Stimulated activated CD4-positive, alpha-beta T cell treated with anti-CD3 and anti-CD28 coated beads, Interleukin-1b, Interleukin-23, amount 100 ng/mL, for 48 hours (primary cell): Measurements from ENCODE around the gene CHIC2.

Source experiments
- DNase-seq: peaks from one replicate; pipeline ENCODE4 v3.0.0-alpha.2; 2020

Gene CHIC2

GRCh38 chr4:54092405-54093323 is 28.3 kb upstream of the CHIC2 start:
- no peak for DNase-seq

GRCh38 chr4:54091637-54092404 is 27.4 kb upstream of the CHIC2 start:
- DNase-seq, result peak; percentile 71

GRCh38 chr4:54090804-54091623 is 26.6 kb upstream of the CHIC2 start:
- DNase-seq, result no peak

GRCh38 chr4:54090404-54090803 is 26.0 kb upstream of the CHIC2 start:
- DNase-seq, result no peak

GRCh38 chr4:54089875-54090274 is 25.5 kb upstream of the CHIC2 start:
- DNase-seq, result no peak

- DNase-seq, result no peak
Measured at GRCh38 chr4:54085284-54085683, 20.9 kb upstream of the CHIC2 start.

- DNase-seq, result no peak
Measured at GRCh38 chr4:54082168-54082567, 17.8 kb upstream of the CHIC2 start.

GRCh38 chr4:54077812-54078211 is 13.4 kb upstream of the CHIC2 start:
- DNase-seq, result no peak

- DNase-seq, result no peak
Measured at GRCh38 chr4:54076673-54077072, 12.3 kb upstream of the CHIC2 start.

GRCh38 chr4:54074381-54074780 is 10.0 kb upstream of the CHIC2 start:
- no peak for DNase-seq

- DNase-seq, result no peak
Measured at GRCh38 chr4:54073271-54073880, 9.0 kb upstream of the CHIC2 start.

- DNase-seq, result no peak
Measured at GRCh38 chr4:54067166-54067565, 2.8 kb upstream of the CHIC2 start.

GRCh38 chr4:54066718-54067129 is 2.3 kb upstream of the CHIC2 start:
- no peak for DNase-seq

GRCh38 chr4:54066088-54066415 is 1.6 kb upstream of the CHIC2 start:
- no peak for DNase-seq

GRCh38 chr4:54065282-54066087 is 1.1 kb upstream of the CHIC2 start:
- DNase-seq, result no peak

- DNase-seq, result peak; percentile 20
Measured at GRCh38 chr4:54063737-54064316, 578 bp downstream of the CHIC2 start.

GRCh38 chr4:54063229-54063628 is 1.2 kb downstream of the CHIC2 start:
- DNase-seq, result peak; percentile 5

GRCh38 chr4:54062392-54062791 is 2.0 kb downstream of the CHIC2 start:
- no peak for DNase-seq

- no peak for DNase-seq
Measured at GRCh38 chr4:54061873-54062272, 2.5 kb downstream of the CHIC2 start.

GRCh38 chr4:54061067-54061466 is 3.3 kb downstream of the CHIC2 start:
- DNase-seq, result no peak

- DNase-seq, result no peak
Measured at GRCh38 chr4:54060116-54060515, 4.3 kb downstream of the CHIC2 start.

- DNase-seq, result no peak
Measured at GRCh38 chr4:54058171-54058570, 6.2 kb downstream of the CHIC2 start.
